HG03135 (cell line): Measurements from ENCODE around the gene MZT2A.
"Not testable (repeated sequence)": the region's sequence is repeated elsewhere in the genome, so short reads cannot be mapped to it uniquely, and the experiment has no call there.

Experiments
- ATAC-seq: cut with Tn5 transposase; IDR thresholded peaks from one replicate; pipeline ENCODE4 v1.9.1; 2021; ENCODE audit warnings: mild to moderate bottlenecking, moderate library complexity; ENCODE audit not compliant: unreplicated experiment

Gene MZT2A, protein sequence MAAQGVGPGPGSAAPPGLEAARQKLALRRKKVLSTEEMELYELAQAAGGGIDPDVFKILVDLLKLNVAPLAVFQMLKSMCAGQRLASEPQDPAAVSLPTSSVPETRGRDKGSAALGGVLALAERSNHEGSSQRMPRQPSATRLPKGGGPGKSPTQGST

DNA sequence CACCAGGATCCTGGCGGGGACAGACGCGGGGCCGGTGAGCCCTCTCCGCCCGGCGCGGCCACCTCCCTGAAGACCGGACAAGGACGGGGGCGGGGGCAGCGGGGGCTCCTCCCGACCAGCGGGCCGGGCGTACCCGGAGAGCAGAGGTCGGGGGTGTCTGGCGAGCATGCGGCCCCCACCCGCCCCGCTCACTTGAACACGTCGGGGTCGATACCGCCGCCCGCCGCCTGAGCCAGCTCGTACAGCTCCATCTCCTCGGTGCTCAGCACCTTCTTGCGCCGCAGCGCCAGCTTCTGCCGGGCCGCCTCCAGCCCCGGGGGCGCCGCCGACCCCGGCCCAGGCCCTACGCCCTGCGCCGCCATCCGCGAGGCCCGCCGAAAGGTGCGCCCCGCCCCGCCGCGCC, at the start of gene MZT2A:
TSS of gene MZT2A (minus strand) at position 383 of the 403 bp plus-strand sequence. CDS start at position 362, 21 bp downstream.
- peak; percentile 21 for ATAC-seq

DNA sequence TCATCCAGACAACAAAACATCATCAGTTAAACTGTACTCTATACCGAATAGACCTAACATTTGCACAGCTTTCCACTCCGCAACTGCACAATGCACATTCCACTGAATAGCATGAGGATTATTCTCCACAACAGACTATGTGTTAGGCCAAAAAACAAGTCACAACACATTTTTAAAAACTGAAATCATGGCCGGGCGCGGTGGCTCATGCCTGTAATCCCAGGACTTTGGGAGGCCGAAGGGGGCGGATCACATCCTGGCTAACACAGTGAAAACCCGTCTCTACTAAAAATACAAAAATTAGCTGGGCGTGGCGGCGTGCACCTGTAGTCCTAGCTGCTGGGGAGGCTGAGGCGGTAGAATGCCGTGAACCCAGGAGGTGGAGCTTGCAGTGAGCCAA, 46.7 kb upstream of the MZT2A start:
- not testable (repeated sequence) for ATAC-seq

DNA sequence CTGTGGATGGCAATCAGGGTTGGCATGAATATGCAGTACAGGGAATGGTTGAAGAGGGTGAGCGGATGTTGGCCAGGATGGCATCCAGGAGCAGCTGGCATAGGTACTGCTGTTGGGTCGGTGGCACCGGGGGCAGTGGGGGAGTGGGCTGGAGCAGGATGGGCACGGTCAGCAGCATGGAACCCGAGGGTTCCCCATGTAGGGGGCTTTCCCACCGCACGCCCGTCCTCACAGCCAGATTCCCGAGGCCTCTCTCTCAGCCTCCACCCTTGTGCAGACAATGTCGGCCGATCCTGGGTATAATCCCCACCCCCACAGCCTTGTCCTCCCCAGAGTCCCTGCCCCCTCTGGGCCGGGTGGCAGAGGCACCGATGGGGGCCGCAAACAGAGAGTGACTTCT, 44.6 kb upstream of the MZT2A start:
- ATAC-seq = not testable (repeated sequence)

DNA sequence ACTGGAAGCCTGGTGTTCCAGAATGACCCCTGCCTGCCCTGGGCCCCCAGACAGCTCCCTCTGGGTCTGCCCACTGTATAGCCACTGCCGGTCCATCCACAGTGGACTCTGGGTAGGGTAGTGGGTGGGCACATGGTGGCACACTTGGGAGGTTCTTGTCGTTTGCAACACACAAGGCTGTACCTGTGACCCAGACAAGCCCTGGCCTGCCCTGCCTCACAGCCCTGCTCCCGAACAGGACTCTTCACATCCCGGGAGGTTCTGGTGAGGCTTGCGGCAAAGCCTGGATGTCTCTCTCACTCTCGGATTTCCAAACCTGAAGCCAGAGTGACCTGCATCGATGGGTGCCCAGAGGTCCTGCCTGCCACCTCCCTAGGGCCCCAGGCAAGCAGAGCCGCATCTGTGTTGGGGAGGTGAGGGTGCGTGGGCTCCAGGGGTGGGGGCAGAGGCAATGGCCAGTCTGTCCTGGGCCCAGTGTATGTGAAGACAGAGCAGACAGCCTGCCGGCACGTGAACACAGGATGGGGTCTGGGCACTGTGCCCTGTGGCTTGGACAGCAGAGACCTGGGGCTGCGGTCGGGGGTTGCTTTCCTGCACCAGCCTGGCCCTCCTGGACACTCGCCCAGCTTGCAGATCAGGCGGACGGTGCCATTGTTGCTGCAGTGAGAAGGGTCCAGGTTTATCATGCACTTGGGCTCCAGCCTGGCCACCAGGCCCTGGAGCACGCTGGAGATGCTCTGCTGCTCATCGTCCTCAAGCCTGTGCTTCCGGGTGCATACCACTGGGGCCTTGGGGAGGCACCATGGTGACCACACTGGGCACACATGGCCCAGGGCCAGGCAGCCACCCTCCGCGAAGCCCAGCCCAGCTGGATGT, 44.0 kb upstream of the MZT2A start:
- ATAC-seq = not testable (repeated sequence)

DNA sequence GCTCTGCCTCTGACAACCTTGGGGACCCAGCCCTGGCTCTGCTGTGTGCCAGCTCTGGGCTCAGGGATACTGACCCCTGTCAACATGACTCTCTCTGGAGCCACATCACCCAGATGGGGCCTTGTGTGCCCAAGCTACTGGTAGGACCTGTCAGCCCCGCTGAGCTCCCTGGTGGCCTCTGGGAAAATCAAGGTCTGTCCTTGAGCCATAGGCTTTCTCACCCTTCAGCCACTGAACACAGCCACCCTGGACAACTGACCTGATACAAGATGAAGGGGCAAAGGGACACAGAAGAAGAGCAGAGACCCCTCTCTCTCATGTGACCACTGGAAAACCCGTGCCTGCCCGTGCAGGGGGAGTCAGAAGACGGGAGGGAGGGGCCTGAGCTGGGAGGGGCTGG, 43.3 kb upstream of the MZT2A start:
- ATAC-seq = no peak

DNA sequence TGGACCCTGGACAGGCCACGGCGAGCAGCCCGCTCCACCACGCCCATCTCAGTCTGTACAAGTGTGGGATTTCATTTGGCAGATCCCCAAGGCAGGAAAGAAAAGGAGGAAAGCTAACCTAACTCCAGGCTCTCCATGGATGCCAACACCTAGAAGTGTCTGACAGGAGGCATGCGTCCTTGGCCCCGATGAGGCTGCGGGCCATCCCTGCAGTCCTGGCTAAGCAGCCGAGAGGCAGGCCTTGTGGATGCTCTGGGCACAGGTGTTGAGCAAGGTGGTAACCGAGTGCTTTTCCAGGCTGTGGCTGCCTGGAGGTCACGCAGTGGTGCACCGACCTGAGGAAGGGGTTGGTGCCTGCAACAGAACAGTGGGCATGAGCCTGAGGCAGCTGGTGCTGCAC, 42.8 kb upstream of the MZT2A start:
- not testable (repeated sequence) for ATAC-seq

DNA sequence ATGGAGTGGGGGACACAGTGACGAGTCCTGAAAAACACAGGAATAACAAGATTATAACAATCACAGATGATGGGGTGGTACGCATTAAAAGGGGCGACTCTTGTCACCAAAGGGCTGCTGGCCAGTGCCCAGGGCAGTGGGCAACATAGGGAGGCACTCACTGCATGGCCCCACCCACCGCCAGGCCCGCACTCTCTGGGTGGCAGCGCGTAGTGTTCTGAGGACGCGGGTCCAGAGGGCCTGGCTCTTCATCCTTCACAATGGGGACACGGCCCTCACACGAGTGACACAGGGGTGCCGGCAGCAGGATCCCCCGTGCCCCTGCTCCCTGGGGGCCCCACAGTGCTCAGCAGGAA, 42.1 kb upstream of the MZT2A start:
- not testable (repeated sequence) for ATAC-seq

DNA sequence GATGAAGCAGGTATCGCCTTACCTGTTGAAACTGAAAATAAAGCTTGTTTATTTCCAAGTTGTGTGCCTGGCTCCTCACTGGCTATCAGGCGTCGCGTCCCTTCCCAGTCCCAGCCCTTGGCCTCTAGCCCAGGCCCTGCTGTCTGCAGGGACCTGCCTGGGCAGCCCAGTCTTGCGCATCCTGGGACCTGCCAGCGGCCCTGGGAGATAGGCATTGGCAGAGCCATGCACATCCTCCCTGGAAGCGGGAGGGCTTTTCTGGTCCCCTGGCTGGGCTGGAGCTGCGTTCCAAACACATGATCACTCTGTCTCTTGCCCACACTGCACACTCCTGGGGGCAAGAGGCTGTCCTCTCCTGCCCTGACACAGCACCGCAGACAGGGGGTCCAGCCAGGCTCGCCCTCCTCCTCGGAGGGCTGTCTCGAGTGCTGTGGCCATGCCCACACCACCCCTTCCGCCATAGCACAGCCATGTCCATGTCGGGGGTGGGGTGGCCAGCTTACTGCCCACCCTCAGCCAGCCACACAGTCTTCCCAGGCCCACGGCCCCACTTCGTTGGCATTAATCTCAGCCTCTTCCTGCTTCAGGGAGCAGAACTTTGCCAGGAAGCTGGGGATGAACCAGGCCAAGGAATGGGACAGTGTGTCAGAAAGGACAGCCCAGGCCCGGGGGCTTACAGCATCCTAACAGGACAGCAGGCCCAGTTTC, 41.6 kb upstream of the MZT2A start:
- not testable (repeated sequence) for ATAC-seq

DNA sequence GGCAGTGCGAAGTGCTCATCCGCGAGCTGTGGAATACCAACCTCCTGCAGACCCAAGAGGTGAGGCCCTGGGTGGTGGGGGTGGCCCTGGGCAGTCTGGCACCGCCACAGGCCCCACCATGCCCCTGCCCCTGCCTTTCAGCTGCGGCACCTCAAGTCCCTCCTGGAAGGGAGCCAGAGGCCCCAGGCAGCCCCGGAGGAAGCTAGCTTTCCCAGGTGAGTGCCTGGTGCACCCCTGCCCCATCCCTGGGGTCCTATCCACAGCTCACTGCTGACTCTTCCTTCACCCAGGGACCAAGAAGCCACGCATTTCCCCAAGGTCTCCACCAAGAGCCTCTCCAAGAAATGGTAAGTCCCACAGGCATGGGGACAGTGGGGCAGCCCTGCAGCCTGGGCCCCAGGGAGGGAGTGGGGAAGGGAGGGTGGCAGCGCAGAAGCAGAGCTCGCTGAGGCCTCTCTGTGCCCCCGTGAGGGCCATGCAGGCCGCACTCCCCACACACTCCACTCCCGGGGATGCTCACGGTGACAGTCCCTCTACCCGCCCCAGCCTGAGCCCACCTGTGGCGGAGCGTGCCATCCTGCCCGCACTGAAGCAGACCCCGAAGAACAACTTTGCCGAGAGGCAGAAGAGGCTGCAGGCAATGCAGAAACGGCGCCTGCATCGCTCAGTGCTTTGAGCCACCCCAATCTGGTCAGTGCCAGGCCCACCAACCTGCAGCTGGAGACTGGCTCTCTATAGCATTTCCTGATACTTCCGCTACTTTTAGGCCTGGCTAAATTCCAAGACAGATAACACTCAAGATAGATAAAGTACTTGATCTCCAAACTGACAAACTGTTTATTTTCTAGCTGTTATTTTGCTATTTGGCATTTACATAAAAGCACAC, 40.8 kb upstream of the MZT2A start:
- ATAC-seq = not testable (repeated sequence)

DNA sequence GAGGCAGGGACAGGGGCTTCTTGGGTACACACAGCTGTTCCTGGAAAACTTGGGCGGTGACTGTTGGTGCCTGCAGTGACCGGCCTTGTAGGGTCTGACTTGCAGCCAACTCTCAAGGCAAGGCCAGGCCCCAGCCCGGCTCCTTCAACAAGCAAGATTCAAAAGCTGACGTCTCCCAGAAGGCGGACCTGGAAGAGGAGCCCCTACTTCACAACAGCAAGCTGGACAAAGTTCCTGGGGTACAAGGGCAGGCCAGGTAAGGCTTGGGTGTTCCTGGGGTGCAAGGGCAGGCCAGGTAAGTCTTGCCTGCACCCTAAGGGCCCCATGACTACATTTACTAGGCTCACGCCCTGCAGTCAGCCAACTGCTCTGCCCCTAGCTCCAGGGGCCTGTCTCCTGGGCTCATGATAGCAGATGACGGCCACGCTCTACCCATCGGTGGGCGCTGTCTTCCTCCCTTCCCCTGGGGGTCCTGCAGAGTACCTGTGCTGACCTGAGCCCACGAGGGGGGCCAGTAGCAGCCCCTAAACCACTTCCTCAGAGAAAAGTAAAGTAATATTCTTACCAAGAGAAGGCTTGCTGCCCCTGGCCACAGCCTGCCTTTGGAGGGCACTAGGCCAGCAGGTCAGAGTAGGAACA, 39.5 kb upstream of the MZT2A start:
- ATAC-seq = not testable (repeated sequence)

DNA sequence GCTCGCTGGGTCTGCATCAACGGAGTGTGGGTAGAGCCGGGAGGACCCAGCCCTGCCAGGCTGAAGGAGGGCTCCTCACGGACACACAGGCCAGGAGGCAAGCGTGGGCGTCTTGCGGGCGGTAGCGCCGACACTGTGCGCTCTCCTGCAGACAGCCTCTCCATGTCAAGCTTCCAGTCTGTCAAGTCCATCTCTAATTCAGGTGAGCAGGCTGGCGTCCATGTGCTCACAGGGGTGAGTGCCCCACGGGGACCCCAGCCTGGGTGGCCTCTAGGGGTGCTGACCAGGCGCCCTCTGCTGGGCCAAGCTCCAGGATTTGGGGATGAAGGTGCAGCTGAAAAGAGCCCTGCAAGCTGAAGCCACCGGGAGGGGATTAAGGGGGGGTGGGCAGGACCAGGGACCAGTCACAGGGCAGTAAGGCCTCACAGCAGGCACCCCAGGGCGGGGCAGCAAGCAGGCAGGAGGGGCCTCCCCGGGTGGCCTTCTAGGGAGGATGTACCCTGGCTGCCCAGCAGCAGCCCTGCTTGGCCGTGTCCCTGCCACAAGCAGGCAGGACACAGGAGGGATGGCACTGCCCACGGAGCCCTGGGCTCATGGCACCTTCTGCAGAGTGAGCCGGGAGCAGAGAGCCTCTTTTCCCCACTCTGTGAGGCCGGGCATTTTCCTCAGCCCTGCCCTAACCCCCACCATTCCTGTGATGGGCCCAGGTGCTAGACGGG, 38.6 kb upstream of the MZT2A start:
- ATAC-seq = not testable (repeated sequence)

DNA sequence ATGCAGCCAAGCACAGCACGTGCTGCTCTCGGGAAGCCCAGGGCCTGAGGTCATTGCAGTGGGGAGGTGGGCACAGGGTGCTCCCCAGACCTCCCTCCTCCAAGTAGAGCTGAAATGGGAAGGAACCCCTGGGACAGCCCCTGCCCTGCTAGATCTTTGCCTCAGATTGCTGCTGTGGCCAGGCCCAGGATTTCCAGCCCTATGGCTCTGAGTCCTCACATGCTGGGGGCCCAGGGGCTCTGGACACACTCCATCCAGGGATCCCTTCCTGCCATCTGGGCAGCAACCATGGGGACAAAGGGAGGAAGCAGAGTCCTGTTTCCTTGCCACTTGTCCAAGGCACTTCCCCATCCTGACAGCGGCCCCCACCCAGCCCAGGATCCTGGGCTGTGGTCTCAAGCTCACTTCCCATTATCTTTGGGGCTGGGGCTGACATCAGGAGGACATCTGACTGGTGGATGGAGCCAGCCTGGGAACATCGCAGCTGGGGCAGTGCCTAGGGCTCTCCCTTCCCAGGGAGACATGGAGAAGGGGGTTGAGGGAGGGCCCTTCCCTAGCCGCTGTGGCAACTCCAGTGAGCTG, 37.8 kb upstream of the MZT2A start:
- ATAC-seq = not testable (repeated sequence)

DNA sequence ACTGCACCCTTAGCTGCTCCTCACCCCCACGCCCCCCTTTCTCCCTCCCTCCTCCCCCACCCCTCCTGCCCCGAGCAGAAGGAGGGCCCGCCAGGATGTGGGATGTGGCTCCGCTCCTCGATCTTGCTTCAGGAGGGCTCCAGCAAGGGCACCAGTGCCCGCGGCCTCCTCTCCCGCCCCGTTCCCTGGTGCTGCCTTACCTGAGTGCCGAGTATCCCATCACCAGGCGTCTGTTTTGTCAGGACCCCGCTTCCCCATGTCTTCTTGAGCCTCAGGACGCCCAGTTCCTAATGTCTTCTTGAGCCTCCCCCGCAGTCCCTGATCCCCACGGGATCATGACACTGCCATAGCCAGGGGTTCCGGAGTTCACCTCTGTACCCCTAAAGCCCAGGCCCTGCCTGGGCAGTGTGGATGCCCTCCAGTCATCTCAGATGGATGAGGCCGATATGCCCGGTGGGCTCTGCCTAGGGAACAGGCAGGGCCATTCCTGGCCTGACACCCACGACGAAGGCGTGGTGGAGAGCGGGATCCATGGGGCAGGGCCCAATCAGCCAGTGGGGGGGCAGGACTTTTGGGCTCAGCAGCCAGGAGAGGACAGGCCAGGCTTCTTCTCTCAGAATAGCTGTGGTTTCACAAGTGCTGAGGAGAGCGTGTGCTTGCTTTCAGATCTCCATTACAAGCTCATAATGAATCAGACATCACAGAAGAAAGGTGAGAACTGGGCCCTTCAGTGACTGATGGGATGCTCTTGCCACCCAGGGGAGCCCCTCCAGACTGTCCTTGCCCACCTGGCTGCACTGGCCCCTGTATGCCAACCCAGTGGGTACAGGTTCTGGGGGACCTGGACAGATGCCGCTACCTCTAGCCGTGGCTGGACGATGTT, 37.0 kb upstream of the MZT2A start:
- peak; percentile 47 for ATAC-seq

DNA sequence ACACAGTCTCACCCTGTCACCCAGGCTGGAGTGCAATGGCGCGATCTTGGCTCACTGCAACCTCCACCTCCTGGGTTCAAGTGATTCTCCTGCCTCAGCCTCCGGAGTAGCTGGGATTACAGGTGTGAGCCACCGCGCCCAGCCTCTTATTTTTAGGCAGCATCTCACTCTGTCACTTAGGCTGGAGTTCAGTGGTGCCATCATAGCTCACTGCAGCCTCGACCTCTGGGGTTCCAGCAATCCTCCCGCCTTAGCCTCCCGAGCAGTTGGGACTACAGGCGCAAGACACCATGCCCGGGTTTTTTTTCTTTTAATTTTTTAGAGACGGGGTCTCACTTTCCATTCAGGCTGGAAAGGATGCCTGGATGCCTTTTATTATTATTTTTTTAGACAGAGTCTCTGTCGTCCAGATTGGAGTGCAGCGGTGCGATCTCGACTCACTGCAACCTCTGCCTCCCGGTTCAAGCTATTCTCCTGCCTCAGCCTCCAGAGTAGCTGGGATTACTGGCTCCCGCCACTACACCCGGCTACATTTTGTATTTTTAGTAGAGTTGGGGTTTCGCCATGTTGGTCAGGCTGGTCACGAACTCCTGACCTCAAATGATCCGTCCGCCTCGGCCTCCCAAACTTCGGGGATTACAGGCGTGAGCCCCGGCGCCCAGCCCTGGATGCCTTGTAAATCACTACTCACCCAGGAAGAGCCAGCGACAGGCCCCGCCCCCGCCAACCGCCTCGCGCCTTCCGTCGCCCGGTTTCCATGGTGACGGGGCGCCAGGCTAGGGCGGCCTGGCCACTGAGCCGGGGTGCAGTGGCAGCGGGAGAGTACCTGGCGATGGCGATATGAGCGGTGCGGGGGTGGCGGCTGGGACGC, 35.2 kb upstream of the MZT2A start, which contains the start of gene CCDC74A:
TSS of gene CCDC74A (plus strand) at position 758 of the 871 bp plus-strand sequence. CDS start at position 841, 83 bp downstream.
- peak; percentile 91 for ATAC-seq

DNA sequence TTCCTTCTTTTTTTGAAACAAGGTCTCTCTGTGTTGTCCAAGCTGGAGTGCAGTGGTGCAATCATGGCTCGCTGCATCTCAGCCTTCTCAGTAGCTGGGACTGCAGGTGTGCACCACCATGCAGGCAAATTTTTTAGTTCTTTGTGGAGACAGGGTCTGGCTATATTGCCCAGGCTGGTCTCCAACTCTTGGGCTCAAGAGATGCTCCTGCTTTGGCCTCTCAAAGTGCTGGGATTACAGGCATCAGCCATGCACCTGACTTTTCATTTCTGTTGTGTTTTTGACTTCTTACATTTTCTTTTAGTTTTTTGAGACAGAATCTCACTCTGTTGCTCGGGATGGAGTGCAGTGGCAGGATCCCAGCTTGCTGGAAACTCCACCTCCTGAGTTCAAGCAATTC, 33.1 kb upstream of the MZT2A start:
- not testable (repeated sequence) for ATAC-seq

DNA sequence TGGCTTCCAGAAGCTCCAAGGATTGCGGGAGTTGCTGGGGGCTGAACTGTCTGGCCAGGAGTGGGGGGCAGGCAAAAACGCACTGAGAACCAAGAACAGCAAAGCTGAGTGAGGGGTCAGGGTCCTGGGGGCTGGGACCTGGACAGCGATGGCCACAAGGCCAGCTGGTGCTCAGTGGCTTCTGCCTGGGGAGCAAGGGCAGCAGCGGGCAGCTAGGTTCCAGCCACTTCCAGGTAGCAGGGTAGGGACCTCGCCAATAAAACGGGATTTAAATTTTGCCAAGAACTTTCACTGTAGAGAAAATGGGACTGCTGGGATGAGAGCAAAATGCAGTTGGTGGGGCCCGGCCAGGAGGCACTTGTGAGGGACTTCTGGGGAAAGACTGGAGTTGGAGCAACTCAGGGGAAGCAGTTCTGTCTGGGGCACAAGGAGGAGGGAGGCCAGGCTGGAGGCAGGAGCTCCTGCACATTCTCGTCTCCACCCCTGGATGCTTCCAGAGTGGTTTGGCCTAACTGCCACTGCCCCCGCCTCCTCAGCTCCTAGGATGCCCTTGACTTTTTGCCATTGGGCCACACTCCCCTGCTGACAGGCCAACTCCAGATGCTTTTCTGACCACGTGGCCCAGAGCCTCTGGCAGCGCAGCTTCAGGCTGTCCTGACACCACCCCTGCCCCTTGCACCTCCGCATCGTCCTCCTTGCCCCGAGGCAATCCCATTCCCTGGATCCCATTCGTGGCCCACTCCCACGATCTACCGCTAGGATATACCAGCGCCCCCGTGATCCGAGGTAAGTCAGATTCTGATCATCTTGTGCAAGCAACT, 30.0 kb upstream of the MZT2A start:
- no peak for ATAC-seq
